ENCODE data around the gene GAK.
A peak's percentile ranks its signal among the peaks of the same experiment; 100 is the strongest.

GAK gene

DNA sequence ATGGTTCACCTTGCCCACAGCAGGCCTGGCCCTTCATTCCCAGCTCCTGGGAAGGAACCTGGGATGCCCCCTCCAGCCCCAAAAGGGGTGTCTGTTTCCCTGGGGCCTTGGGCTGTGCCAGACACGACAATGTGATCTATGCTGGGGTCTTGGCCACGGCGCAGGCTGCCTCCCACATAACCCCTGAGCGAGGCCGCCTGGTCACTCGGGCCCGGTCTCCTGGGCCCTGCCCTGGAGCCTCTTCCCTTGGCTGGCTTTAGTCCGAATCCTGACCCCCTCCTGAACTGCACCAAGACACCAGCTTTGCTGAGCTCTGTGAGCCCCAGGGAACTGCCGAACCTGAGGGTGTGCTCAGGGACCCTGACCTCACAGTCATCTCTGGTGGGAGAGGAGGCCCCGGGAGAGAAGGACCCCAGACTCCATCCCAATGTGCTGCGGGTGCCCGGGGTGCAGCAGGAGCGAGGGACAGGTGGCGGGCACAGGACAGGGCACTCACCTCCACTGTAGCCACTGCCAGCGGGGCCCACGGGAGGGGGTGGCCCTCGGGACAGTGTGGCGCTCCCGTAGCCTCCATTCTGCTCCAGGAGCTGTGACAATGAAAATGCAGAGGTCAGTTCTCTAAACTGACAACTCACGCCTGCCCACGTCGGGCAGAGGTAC, 42.0 kb downstream of the GAK start:
- DNase-seq (ENCODE audit: low read depth in 3 of 3) = no peak

DNA sequence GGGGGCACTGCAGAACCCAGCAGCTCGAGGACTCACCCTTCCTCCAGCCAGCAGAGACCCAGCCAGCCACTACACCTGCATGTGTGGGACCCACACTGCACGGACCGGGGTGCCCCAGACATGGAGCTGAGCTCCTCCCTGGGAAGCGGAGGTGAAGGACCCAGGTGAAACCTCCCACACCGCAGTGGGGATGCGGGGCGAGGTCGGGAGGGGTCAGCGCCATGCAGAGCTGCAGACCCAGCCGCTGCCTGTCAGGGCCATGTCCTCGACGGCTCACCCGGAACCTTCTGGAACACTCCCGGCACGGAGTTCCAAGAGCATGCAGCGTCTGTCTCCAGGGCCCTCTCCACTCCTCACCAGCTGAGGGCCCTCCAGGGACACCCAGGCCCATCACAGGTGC, 42.6 kb downstream of the GAK start:
- DNase-seq (ENCODE audit: low read depth in 3 of 3) = no peak

GRCh38 chr4:888029-888428, 44.1 kb downstream of the GAK start:
- DNase-seq (ENCODE audit: low read depth in 3 of 3) = no peak

DNA sequence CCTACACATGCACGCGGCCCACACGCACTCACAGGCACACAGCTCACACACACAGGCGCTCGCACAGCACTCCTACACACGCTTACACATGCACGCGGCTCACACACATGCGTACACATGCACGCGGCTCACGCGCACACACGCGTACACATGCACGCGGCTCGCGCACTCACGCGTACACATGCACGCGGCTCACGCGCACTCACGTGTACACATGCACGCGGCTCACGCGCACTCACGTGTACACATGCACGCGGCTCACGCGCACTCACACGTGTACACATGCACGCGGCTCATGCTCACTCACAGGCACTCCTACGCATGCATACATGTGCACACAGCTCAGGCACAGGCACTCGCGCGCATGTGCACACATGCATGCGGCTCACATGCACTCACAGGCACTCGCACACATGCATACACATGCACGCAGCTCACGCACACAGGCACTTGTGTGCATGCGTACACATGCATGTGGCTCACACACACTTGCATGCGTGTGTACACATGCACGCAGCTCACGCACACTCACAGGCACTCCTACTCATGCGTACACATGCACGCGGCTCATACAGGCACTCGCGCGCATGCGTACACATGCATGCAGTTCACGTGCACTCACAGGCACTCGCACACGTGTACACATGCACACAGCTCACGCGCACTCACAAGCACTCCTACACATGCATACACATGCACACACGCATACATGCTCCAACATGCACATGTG, 44.9 kb downstream of the GAK start:
- DNase-seq (ENCODE audit: low read depth in 3 of 3) = no peak

GRCh38 chr4:886244-886643, 45.9 kb downstream of the GAK start:
- DNase-seq (ENCODE audit: low read depth in 3 of 3) = no peak

- DNase-seq (ENCODE audit: low read depth in 3 of 3) = no peak
These were observed 46.8 kb downstream of the GAK start for GRCh38 chr4:885353-885752.

DNA sequence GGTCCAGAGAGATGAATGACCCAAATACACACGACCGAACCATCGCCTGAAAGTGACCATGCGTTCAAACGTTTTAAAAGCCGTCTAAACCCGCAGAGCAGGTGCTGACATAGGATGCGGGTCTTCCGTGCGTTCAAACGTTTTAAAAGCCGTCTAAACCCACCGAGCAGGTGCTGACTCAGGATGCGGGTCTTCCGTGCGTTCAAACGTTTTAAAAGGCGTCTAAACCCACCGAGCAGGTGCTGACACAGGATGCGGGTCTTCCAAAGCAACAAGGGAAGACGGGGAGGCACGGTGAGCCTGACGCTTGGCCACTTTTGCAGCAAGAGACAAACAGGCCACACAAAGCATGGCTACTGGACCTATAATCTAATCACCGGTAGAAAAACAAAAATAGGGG, 47.2 kb downstream of the GAK start:
- no peak for DNase-seq (ENCODE audit: low read depth in 3 of 3)

DNA sequence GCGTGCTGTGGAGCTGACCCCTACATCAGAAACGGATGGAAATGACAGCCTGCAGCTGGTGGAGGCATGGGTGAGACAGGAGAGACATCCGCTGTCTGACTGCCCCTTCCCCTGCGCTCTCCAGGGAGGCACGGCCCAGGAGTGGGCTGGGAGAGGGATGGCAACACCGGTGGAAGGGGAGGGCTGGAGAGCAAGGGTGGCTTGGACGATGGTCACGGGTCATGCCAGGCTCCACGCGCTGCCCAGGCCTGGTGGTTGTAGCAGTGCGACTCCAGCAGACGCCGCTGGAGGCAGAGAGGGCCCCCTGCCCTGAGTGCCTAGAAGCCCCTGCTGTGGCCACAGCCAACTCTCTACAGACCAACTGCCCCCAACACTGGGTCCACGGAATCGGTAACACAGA, 47.9 kb downstream of the GAK start:
- no peak for DNase-seq (ENCODE audit: low read depth in 3 of 3)

GRCh38 chr4:883377-884095, 48.6 kb downstream of the GAK start:
- no peak for DNase-seq (ENCODE audit: low read depth in 3 of 3)

GRCh38 chr4:882646-883045, 49.5 kb downstream of the GAK start:
- DNase-seq (ENCODE audit: low read depth in 3 of 3) = no peak

GRCh38 chr4:881709-882108, 50.4 kb downstream of the GAK start:
- no peak for DNase-seq (ENCODE audit: low read depth in 3 of 3)

- no peak for DNase-seq (ENCODE audit: low read depth in 3 of 3)
These were observed 51.3 kb downstream of the GAK start for GRCh38 chr4:880684-881405.

DNA sequence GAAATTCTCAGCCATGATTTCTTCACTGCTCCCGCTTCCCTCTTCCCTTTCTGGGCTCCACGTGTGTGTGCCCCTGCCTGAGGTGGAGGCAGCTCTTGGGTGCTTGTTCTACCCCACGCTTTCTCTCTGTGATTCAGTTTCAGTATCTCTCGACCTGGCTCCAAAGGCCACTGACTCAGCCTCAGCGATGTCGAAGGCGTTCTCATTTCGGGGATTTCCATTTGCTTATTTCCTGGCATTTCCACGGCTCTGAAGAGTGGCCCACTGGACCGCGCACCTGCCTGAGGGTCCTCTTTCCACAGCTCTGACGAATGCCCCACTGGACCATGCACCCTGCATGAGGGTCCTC, 52.4 kb downstream of the GAK start:
- DNase-seq (ENCODE audit: low read depth in 3 of 3) = peak; percentile 32 to 57 (median 35)

- DNase-seq (ENCODE audit: low read depth in 3 of 3) = peak in 1 of 3 experiments; percentile 12
These were observed 53.1 kb downstream of the GAK start for GRCh38 chr4:878796-879728.

DNA sequence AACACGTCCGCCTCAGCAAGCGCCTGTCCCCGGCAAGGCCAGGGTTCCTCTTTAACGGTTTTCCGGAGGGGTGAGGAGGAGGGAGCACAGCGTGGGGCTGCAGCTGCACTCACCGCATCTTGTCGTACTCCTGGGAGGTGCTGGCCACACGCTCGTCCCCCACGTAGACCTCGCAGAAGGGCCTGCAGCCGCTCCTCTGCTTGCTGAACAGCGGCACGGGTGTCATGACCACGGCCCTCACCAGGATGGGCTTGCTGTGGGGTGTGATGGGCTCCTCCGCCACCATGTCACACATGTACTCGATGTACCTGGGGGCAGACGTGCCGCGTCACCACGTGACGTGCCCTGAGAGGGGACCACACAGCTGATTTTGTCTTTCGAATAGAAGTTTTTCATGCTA, 54.6 kb downstream of the GAK start:
- no peak for DNase-seq (ENCODE audit: low read depth in 3 of 3)

- no peak for DNase-seq (ENCODE audit: low read depth in 3 of 3)
These were observed 55.3 kb downstream of the GAK start for GRCh38 chr4:876780-877179.

DNA sequence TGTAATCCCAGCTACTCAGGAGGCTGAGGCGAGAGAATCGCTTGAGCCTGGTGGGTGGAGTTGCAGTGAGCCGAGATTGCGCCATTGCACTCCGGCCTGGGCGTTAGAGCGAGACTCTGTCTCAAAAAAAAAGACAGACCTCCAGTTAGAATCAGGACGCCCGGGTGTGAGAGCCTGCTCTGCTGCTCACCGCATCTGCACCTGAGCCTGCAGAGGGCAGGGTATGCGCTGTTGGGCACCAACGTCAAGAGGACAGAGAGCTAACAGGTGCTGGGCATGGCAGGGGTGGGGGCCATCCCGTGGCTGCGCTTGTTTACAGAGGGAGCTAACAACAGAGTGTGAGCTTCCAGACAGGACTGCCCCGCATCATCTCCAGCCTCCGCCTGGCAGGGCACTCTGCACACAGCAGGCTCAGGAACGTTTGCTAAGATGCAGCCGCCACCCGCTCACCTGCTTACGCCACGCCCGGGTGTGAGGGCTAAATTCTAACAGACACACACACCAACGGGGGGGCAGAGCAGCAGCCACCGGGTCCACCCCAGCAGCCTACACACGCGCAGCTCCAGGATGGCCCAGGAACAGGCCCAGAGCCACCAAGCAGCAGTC, 56.2 kb downstream of the GAK start:
- no peak for DNase-seq (ENCODE audit: low read depth in 3 of 3)

GRCh38 chr4:874971-875817, 56.9 kb downstream of the GAK start:
- no peak for DNase-seq (ENCODE audit: low read depth in 3 of 3)

DNA sequence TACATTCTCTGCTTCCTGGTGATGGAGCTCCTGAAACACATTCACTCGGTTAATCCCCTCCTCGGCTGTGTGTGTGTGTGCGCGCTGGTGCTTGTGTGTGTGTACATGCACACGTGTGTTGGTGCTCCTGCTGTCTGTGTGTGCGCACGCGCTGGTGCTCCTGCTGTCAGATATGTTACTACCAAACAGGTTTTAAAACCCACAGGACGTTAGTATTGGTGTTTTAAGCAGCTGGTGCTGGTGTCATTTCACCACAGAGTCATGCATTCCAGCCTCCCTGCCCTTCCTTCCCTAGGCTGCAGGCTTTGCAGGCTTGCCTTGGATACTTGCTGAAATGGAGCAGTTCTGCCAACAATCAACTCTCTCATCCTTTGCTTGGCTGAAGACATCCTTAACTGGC, 58.1 kb downstream of the GAK start:
- no peak for DNase-seq (ENCODE audit: low read depth in 3 of 3)

Data from stimulated activated CD4-positive, alpha-beta T cell treated with anti-CD3 and anti-CD28 coated beads, TNF-alpha, amount 100 ng/mL, for 4 hours (primary cell).